ENCODE results near the gene ANKRD13A. TPM values are rescaled to one million over a fixed set of nuclear protein-coding genes. Genes with fewer than 3 reads are reported as not detected.

The ANKRD13A gene
- total and polyA plus RNA-seq, 2 of the 13 experiments (the other 11 are each of a cell fraction or from before 2014, with no cell fraction given), result 34.1 to 41.6 TPM

- TF ChIP-seq HINFP (CRISPR knock-in tag; IDR thresholded peaks at IDR 0.05; ENCODE audit: low read depth) (no peak), HOXA3 (CRISPR knock-in tag; IDR thresholded peaks at IDR 0.05) (peak; percentile 66; the same call in 1 of the 2 replicates), ISX (CRISPR knock-in tag; conservative IDR thresholded peaks at IDR 0.05) (no peak), ZBTB20 (CRISPR knock-in tag; IDR thresholded peaks at IDR 0.05; ENCODE audit: borderline replicate concordance, low read depth) (0 out of 2 replicates have a peak, but pooled peaks have one; percentile 84), ZHX1 (CRISPR knock-in tag; IDR thresholded peaks at IDR 0.05; ENCODE audit: low read depth) (peak; percentile 5; the same call in 1 of the 2 replicates), ZNF883 (CRISPR knock-in tag; IDR thresholded peaks at IDR 0.05; ENCODE audit: not compliant biosample characterization) (no peak), ZNF691 (CRISPR knock-in tag; IDR thresholded peaks at IDR 0.05; ENCODE audit: borderline replicate concordance, low read depth) (no peak), FOXA1 (IDR thresholded peaks at IDR 0.05) (peak; percentile 71; the same call in 1 of the 2 replicates), FOXA1 (CRISPR knock-in tag; IDR thresholded peaks at IDR 0.05) (peak; percentile 75), ZNF225 (CRISPR knock-in tag; IDR thresholded peaks at IDR 0.05) (no peak), ATAD3A (CRISPR knock-in tag; IDR thresholded peaks at IDR 0.05) (no peak), ZFP62 (CRISPR knock-in tag; IDR thresholded peaks at IDR 0.05) (no peak), ISL2 (CRISPR knock-in tag; IDR thresholded peaks at IDR 0.05) (peak; percentile 88), ZNF800 (CRISPR knock-in tag; IDR thresholded peaks at IDR 0.05) (peak; percentile 46; the same call in 1 of the 2 replicates), HHEX (CRISPR knock-in tag; IDR thresholded peaks at IDR 0.05) (no peak), CBX5 (CRISPR knock-in tag; IDR thresholded peaks at IDR 0.05; ENCODE audit: borderline replicate concordance) (0 out of 2 replicates have a peak, but pooled peaks have one; percentile 9), ZNF354B (CRISPR knock-in tag; IDR thresholded peaks at IDR 0.05) (no peak), ZNF773 (CRISPR knock-in tag; IDR thresholded peaks at IDR 0.05; ENCODE audit: borderline replicate concordance) (no peak), TSC22D2 (CRISPR knock-in tag; IDR thresholded peaks at IDR 0.05; ENCODE audit: borderline replicate concordance) (no peak), CHD2 (IDR thresholded peaks at IDR 0.05; ENCODE audit: low read depth, low read length) (no peak), TP53 (CRISPR knock-in tag; conservative IDR thresholded peaks at IDR 0.05) (no peak), NCOA5 (CRISPR knock-in tag; IDR thresholded peaks at IDR 0.05) (no peak), ATM (IDR thresholded peaks at IDR 0.05; ENCODE audit: borderline replicate concordance) (no peak), ZNF674 (CRISPR knock-in tag; IDR thresholded peaks at IDR 0.05; ENCODE audit: low read depth) (no peak)
Measured at GRCh38 chr12:110039085-110039807, 40.0 kb downstream of the ANKRD13A start (continued).

All from HepG2 (cell line).